Large intestine (tissue), 3 donors: ENCODE data around the gene FGF14. TPM values are rescaled to one million over a fixed set of nuclear protein-coding genes. Genes with fewer than 3 reads are reported as not detected.

Experiments
- DNase-seq, 2 donors: peaks; one replicate each; pipeline versions ENCODE4 v3.0.0 to v3.0.0-alpha.2; 2013
- H3K27ac ChIP-seq: one replicate; pipeline ENCODE4 v1.5.1; 2013; ENCODE audit warnings: low read length
- H3K27me3 ChIP-seq: 2 replicates; pipeline ENCODE4 v1.6.1; 2013; ENCODE audit warnings: low read length; ENCODE audit not compliant: control insufficient read depth, insufficient read depth
- H3K36me3 ChIP-seq: 2 replicates; pipeline ENCODE4 v1.6.1; 2013; ENCODE audit warnings: low read length; ENCODE audit not compliant: control insufficient read depth, insufficient read depth
- H3K4me1 ChIP-seq: one replicate; pipeline ENCODE4 v1.6.1; 2013; ENCODE audit warnings: low read length; ENCODE audit not compliant: control insufficient read depth, insufficient read depth
- H3K4me3 ChIP-seq: one replicate; pipeline ENCODE4 v1.5.1; 2013; ENCODE audit warnings: low read length
- H3K9me3 ChIP-seq: one replicate; pipeline ENCODE4 v1.6.1; 2013; ENCODE audit warnings: mild to moderate bottlenecking, low read depth, low read length, moderate library complexity; ENCODE audit not compliant: control insufficient read depth
- WGBS: methylation state at CpG from one replicate; pipeline ENCODE4 v1.1.5; 2013; ENCODE audit warnings: low lambda C conversion rate; ENCODE audit not compliant: insufficient coverage; 5-methylcytosine and 5-hydroxymethylcytosine counted together
- polyA plus RNA-seq: library from polyadenylated mRNA; unstranded; fragments of 120-200 nt; gene quantifications from one replicate; pipeline ENCODE4 v1.2.1, GENCODE V29; 2013

The FGF14 gene
- polyA plus RNA-seq, 1 donor = 2.1 TPM

DNA sequence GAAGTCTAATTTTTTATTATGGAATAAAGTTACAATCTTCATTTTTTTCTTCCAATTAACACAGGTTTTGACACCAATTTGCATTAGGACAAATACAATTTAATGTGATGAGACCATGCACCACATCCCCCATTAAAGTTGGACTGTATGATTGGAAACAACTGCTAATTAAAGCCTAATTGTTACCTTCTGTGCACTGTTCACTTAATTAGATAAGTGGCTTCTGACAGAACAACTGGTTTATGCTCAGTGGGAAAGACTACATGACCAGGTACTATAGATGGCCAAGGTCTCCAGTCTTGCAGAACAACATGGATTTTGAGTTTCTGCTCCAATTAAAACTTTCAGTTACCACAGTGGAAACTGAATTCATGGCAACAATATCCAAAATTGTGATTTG is 198.1 kb downstream of the FGF14 start:
- Histone ChIP-seq H3K4me1 (no peaks in the 10 kb centered on the region), H3K4me3 (no peak overlapping the region), H3K9me3 (no peaks in the 10 kb centered on the region), H3K27ac (no peak overlapping the region), H3K27me3 (no peaks in the 10 kb centered on the region), H3K36me3 (no peaks in the 10 kb centered on the region)
- no peak for DNase-seq

GRCh38 chr13:102198418-102199311 is 203.2 kb downstream of the FGF14 start:
- Histone ChIP-seq H3K4me1 (no peaks in the 10 kb centered on the region), H3K27ac (no peak overlapping the region)
- DNase-seq = no peak

GRCh38 chr13:102197193-102197592 is 204.7 kb downstream of the FGF14 start:
- Histone ChIP-seq H3K36me3 (no peaks in the 10 kb centered on the region), H3K27ac (no peak overlapping the region), H3K9me3 (no peaks in the 10 kb centered on the region), H3K4me1 (no peaks in the 10 kb centered on the region), H3K4me3 (no peak overlapping the region), H3K27me3 (no peaks in the 10 kb centered on the region)
- DNase-seq = no peak
- WGBS = no CpG with 5 or more reads among the region's 1 CpG

More at GRCh38 chr13:102198418-102199311, 203.2 kb downstream of the FGF14 start:
- no peaks in the 10 kb centered on the region for H3K27me3 ChIP-seq
- H3K9me3 ChIP-seq = no peaks in the 10 kb centered on the region
- no peak overlapping the region for H3K4me3 ChIP-seq
- WGBS = 75% methylated on average over 4 of the region's 7 CpGs
- no peaks in the 10 kb centered on the region for H3K36me3 ChIP-seq

GRCh38 chr13:102195566-102196462 is 206.0 kb downstream of the FGF14 start:
- Histone ChIP-seq H3K9me3 (no peaks in the 10 kb centered on the region), H3K27me3 (no peaks in the 10 kb centered on the region), H3K4me3 (no peak overlapping the region), H3K4me1 (no peaks in the 10 kb centered on the region), H3K27ac (no peak overlapping the region), H3K36me3 (no peaks in the 10 kb centered on the region)
- WGBS = 71% methylated on average over 1 of the region's 4 CpGs
- DNase-seq = no peak

DNA sequence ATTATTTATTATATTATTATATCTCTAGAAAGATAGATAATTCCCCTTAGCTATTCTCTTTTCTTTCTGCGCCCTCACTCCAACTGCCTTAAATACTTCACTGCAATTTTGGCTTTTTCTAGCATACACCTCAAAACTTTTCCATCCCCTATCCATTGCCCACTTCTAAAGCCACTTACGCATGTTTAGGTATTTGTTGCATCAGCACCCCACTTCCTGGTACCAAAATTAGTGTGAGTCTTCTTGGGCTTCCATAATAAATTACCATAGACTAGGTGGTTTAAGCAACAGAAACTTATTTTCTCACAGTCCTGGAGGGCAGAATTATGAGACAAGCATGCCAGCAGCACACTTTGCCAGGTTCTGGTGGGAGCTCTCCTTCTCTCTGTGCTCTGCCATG is 209.0 kb downstream of the FGF14 start:
- 57% methylated on average over 1 of the region's 2 CpGs for WGBS
- H3K36me3 ChIP-seq = no peaks in the 10 kb centered on the region
- no peak overlapping the region for H3K27ac ChIP-seq

DNA sequence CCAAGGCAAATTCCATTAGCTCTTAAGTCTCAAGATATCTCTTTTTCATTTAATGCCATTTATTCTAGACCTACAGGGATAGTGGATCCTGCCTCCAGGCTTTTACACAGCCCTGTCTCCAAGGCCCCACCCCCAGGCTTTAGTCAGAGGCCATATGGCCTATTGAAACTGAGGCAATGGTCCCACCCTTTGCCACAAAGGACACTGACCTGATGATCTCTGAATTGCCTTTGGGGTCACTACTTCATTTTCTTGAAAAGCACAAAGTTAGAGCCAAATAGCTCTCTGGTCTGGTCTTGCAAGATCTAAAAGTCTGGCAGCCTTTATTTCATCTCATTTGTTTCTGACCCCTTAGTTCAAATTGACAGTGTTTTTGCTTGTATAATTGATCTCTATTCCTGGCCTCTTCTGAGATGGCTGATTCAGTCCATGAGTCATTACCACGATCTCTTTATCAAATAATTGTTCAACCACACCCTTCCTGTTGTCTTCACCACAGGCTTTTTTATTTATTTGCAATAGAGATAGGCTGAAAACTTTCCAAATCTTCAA is 209.8 kb downstream of the FGF14 start:
- 33% methylated on average over 1 of the region's 1 CpG for WGBS
- no peaks in the 10 kb centered on the region for H3K9me3 ChIP-seq
- no peak for DNase-seq
- H3K4me1 ChIP-seq = no peaks in the 10 kb centered on the region
- H3K27me3 ChIP-seq = no peaks in the 10 kb centered on the region
- H3K36me3 ChIP-seq = no peaks in the 10 kb centered on the region
- no peak overlapping the region for H3K27ac ChIP-seq
- H3K4me3 ChIP-seq = no peak overlapping the region

More for the DNA sequence above, 209.0 kb downstream of the FGF14 start:
- H3K9me3 ChIP-seq = no peaks in the 10 kb centered on the region
- H3K4me3 ChIP-seq = no peak overlapping the region
- no peaks in the 10 kb centered on the region for H3K4me1 ChIP-seq
- DNase-seq = no peak
- no peaks in the 10 kb centered on the region for H3K27me3 ChIP-seq

- Histone ChIP-seq H3K27me3 (no peaks in the 10 kb centered on the region), H3K4me3 (no peak overlapping the region), H3K27ac (no peak overlapping the region), H3K4me1 (no peaks in the 10 kb centered on the region), H3K36me3 (no peaks in the 10 kb centered on the region), H3K9me3 (no peaks in the 10 kb centered on the region)
- no CpG with 5 or more reads among the region's 2 CpGs for WGBS
- DNase-seq = no peak
Observed at GRCh38 chr13:102190930-102191329, 210.9 kb downstream of the FGF14 start.

DNA sequence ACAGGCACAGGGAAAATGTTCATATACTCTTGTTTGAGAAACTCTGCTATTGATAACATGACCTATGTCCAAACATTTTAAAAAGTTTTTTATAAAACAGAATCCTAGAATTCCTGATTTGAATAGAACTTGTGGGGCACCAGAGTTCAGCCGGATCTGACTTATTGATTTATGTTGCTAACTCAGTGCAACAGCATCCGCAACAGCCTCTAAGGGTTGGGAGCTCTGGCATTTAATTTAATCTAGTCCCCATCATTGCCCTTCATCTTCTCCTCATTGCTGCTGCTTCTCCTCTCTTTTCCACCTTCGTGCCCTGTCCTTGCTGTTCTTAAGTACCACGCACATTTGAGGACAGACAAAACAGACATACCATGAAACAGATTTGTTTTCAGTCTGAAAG is 214.5 kb downstream of the FGF14 start:
- H3K4me3 ChIP-seq = no peak overlapping the region
- WGBS = no CpG with 5 or more reads among the region's 4 CpGs

GRCh38 chr13:102185375-102185984 is 216.4 kb downstream of the FGF14 start:
- WGBS = 51% methylated on average over 3 of the region's 5 CpGs
- no peaks in the 10 kb centered on the region for H3K36me3 ChIP-seq
- no peaks in the 10 kb centered on the region for H3K9me3 ChIP-seq
- H3K27ac ChIP-seq = no peak overlapping the region
- H3K27me3 ChIP-seq = no peaks in the 10 kb centered on the region
- H3K4me3 ChIP-seq = no peak overlapping the region
- DNase-seq = no peak
- H3K4me1 ChIP-seq = no peaks in the 10 kb centered on the region

More for the DNA sequence above, 214.5 kb downstream of the FGF14 start:
- Histone ChIP-seq H3K27ac (no peak overlapping the region), H3K4me1 (no peaks in the 10 kb centered on the region), H3K36me3 (no peaks in the 10 kb centered on the region), H3K9me3 (no peaks in the 10 kb centered on the region), H3K27me3 (no peaks in the 10 kb centered on the region)
- no peak for DNase-seq
